Left cardiac atrium (tissue), 4 donors: Measurements from ENCODE around the gene TSPAN31. TPM values are rescaled to one million over a fixed set of nuclear protein-coding genes. Genes with fewer than 3 reads are reported as not detected.
"Not testable (repeated sequence)": the region's sequence is repeated elsewhere in the genome, so short reads cannot be mapped to it uniquely, and the experiment has no call there.

ENCODE experiments used
- ATAC-seq, 2 donors: fragments of 200-7000 bp; cut with Tn5 transposase; one replicate each; pipeline ENCODE4 v1.9.1; 2020; ENCODE audit warnings: mild to moderate bottlenecking in 2 of 2, moderate library complexity in 2 of 2
- DNase-seq: peaks from one replicate; pipeline ENCODE4 v3.0.0-alpha.2; 2020
- intact Hi-C, 2 donors: fragments of 100-400 bp; cut with DNase I; formaldehyde crosslinking; loops; one replicate each; pipeline versions ENCODE4 v1.14.1 to v1.15.1; 2022 to 2023
- total RNA-seq, 2 donors: library from RNA; stranded (reverse); fragmentation: NEBNext Ultra II Directional; extraction: Animal tissue kit (Norgen Biotek cat#: 25700); gene quantifications; one replicate each; pipeline ENCODE4 v1.2.1, GENCODE V29; 2021
- donor health status: DM: no; HTN: yes; CAD: no.
- donor health status: DM: no; HTN: yes; CAD: no; lungs with severe emphysema.
- donor health status: DM: yes; HTN: yes; CAD: no.
- donor health status: Dilated cardiomyopathy.

The TSPAN31 gene
- total RNA-seq, 2 donors from 2014 or later = 34.9 to 37.1 TPM

GRCh38 chr12:57720606-57721595 is 23.9 kb upstream of the TSPAN31 start:
- DNase-seq (no peak), ATAC-seq (no peak)
- intact Hi-C loops = no loop called here

- ATAC-seq, DNase-seq, intact Hi-C loops: not testable (repeated sequence)
Measured at GRCh38 chr12:57721846-57722608, 22.8 kb upstream of the TSPAN31 start.

GRCh38 chr12:57722716-57723629 is 21.9 kb upstream of the TSPAN31 start:
- intact Hi-C loops = no loop called here
- ATAC-seq (no peak), DNase-seq (no peak)

- no peak for DNase-seq
- intact Hi-C loops = no loop called here
- no peak for ATAC-seq
Measured at GRCh38 chr12:57723630-57723962, 21.2 kb upstream of the TSPAN31 start.

- intact Hi-C loops = no loop called here
- DNase-seq = no peak
- ATAC-seq = no peak
Measured at GRCh38 chr12:57724003-57724935, 20.6 kb upstream of the TSPAN31 start.

GRCh38 chr12:57724936-57725740 is 19.7 kb upstream of the TSPAN31 start:
- DNase-seq (no peak), ATAC-seq (no peak)
- intact Hi-C loops = no loop called here

- ATAC-seq (no peak), DNase-seq (no peak)
- intact Hi-C loops = no loop called here
Measured at GRCh38 chr12:57725851-57726150, 19.0 kb upstream of the TSPAN31 start.

- intact Hi-C loops = no loop called here
- ATAC-seq = peak; percentile 80
- peak; percentile 86 for DNase-seq
Measured at GRCh38 chr12:57726151-57726883, 18.5 kb upstream of the TSPAN31 start.

- intact Hi-C loops = no loop called here
- ATAC-seq = peak; percentile 47 to 60
- DNase-seq = peak; percentile 56
Measured at GRCh38 chr12:57726884-57727757, 17.7 kb upstream of the TSPAN31 start.

GRCh38 chr12:57727758-57728395 is 17.0 kb upstream of the TSPAN31 start:
- ATAC-seq (peak in 1 of 2 donors; percentile 2), DNase-seq (no peak)
- intact Hi-C loops = no loop called here

GRCh38 chr12:57729321-57729844 is 15.5 kb upstream of the TSPAN31 start:
- DNase-seq (no peak), ATAC-seq (no peak)
- intact Hi-C loops = no loop called here

GRCh38 chr12:57730336-57731067 is 14.3 kb upstream of the TSPAN31 start:
- intact Hi-C loops = no loop called here
- no peak for DNase-seq
- no peak for ATAC-seq

GRCh38 chr12:57731411-57732080 is 13.3 kb upstream of the TSPAN31 start:
- ATAC-seq (no peak), DNase-seq (no peak)
- intact Hi-C loops = no loop called here

GRCh38 chr12:57732270-57732669 is 12.6 kb upstream of the TSPAN31 start:
- no peak for ATAC-seq
- intact Hi-C loops = no loop called here
- DNase-seq = no peak
